Suprapubic skin (tissue), 4 donors: Measurements from ENCODE around the gene CXCL12. TPM values are rescaled to one million over a fixed set of nuclear protein-coding genes. Genes with fewer than 3 reads are reported as not detected.

Experiments used
- DNase-seq, 2 donors: peaks; one replicate each; pipeline ENCODE4 v3.0.0-alpha.2; 2019; ENCODE audit warnings: low spot score in 2 of 2
- H3K27ac ChIP-seq: fragments of 200-600 bp; sonication (generic); one replicate; pipeline ENCODE4 v1.5.1; 2019
- H3K27me3 ChIP-seq: fragments of 200-600 bp; sonication (generic); one replicate; pipeline ENCODE4 v1.5.1; 2019
- H3K36me3 ChIP-seq: fragments of 200-600 bp; sonication (generic); one replicate; pipeline ENCODE4 v1.5.1; 2019
- H3K4me1 ChIP-seq: fragments of 200-600 bp; sonication (generic); one replicate; pipeline ENCODE4 v1.5.1; 2019
- H3K4me3 ChIP-seq: fragments of 200-600 bp; sonication (generic); one replicate; pipeline ENCODE4 v1.5.1; 2019; ENCODE audit warnings: mild to moderate bottlenecking
- H3K9me3 ChIP-seq: fragments of 200-600 bp; sonication (generic); one replicate; pipeline ENCODE4 v1.5.1; 2019
- CTCF ChIP-seq, 2 donors: fragments of 200-600 bp in 1 of 2; fragments of 450-650 bp in 1 of 2; sonication (generic) in 1 of 2; IDR thresholded peaks; one replicate each; pipeline ENCODE4 v1.5.1; 2016 to 2019; ENCODE audit warnings: antibody characterized with exemption in 2 of 2, mild to moderate bottlenecking in 1 of 2, moderate library complexity in 1 of 2
- EP300 ChIP-seq: sonication (generic); formaldehyde crosslinking; IDR thresholded peaks from one replicate; pipeline ENCODE4 v1.6.1; 2017; ENCODE audit warnings: antibody characterized with exemption
- POLR2A ChIP-seq, 2 donors: fragments of 450-650 bp; IDR thresholded peaks; one replicate each; pipeline ENCODE4 v1.6.1; 2017; ENCODE audit warnings: antibody characterized with exemption in 2 of 2, mild to moderate bottlenecking in 2 of 2, moderate library complexity in 2 of 2
- POLR2AphosphoS5 ChIP-seq, 3 donors: sonication (generic); formaldehyde crosslinking; IDR thresholded peaks; one replicate each; pipeline ENCODE4 v1.6.1; 2017; ENCODE audit warnings: antibody characterized with exemption in 3 of 3
- WGBS: methylation state at CpG from one replicate; pipeline ENCODE4 v1.1.5; 2018; 5-methylcytosine and 5-hydroxymethylcytosine counted together
- total RNA-seq, 4 donors: library from RNA; depleted of rRNA; stranded (reverse); fragments of >200 nt; gene quantifications; one replicate each; pipeline ENCODE4 v1.1.0, GENCODE V29; 2016

Gene CXCL12
- total RNA-seq, 4 donors from 2014 or later, result 13.9 to 44.7 (median 27.6) TPM

- Histone ChIP-seq H3K9me3 (no peaks in the 10 kb centered on the region), H3K27ac (no peak overlapping the region), H3K27me3 (no peaks in the 10 kb centered on the region), H3K4me1 (no peaks in the 10 kb centered on the region), H3K4me3 (no peak overlapping the region), H3K36me3 (peaks cover 23% of the 10 kb centered on the region)
- TF ChIP-seq CTCF (IDR thresholded peaks at IDR 0.05) (no peak), POLR2AphosphoS5 (IDR thresholded peaks at IDR 0.05) (no peak), POLR2A (IDR thresholded peaks at IDR 0.05) (no peak)
- DNase-seq, result no peak
- 91% methylated on average over 6 of the region's 6 CpGs for WGBS
Observed at GRCh38 chr10:44369296-44369695, 15.6 kb downstream of the CXCL12 start.

- no peak overlapping the region for H3K4me3 ChIP-seq
- no peak for DNase-seq
- WGBS, result 96% methylated on average over 5 of the region's 7 CpGs
Observed at GRCh38 chr10:44368637-44369036, 16.3 kb downstream of the CXCL12 start.

GRCh38 chr10:44366941-44367630 lies 17.8 kb downstream of the CXCL12 start:
- Histone ChIP-seq H3K4me3 (no peak overlapping the region), H3K36me3 (peaks cover 3% of the 10 kb centered on the region), H3K27me3 (no peaks in the 10 kb centered on the region), H3K9me3 (no peaks in the 10 kb centered on the region), H3K27ac (no peak overlapping the region), H3K4me1 (no peaks in the 10 kb centered on the region)
- no peak for DNase-seq
- TF ChIP-seq POLR2A (IDR thresholded peaks at IDR 0.05) (no peak), POLR2AphosphoS5 (IDR thresholded peaks at IDR 0.05) (no peak), EP300 (no peak), CTCF (IDR thresholded peaks at IDR 0.05) (no peak)
- WGBS, result 82% methylated on average over 2 of the region's 6 CpGs

More at GRCh38 chr10:44368637-44369036, 16.3 kb downstream of the CXCL12 start:
- Histone ChIP-seq H3K9me3 (no peaks in the 10 kb centered on the region), H3K27ac (no peak overlapping the region), H3K27me3 (no peaks in the 10 kb centered on the region), H3K4me1 (no peaks in the 10 kb centered on the region), H3K36me3 (peaks cover 16% of the 10 kb centered on the region)
- TF ChIP-seq EP300 (no peak), POLR2A (IDR thresholded peaks at IDR 0.05) (no peak), POLR2AphosphoS5 (IDR thresholded peaks at IDR 0.05) (no peak), CTCF (IDR thresholded peaks at IDR 0.05) (no peak)

GRCh38 chr10:44364566-44364965 lies 20.3 kb downstream of the CXCL12 start:
- no peak overlapping the region for H3K27ac ChIP-seq
- WGBS, result 67% methylated on average over 1 of the region's 1 CpG
- no peaks in the 10 kb centered on the region for H3K4me1 ChIP-seq
- no peaks in the 10 kb centered on the region for H3K9me3 ChIP-seq
- no peak for DNase-seq
- no peaks in the 10 kb centered on the region for H3K27me3 ChIP-seq
- H3K36me3 ChIP-seq, result no peaks in the 10 kb centered on the region
- no peak for TF ChIP-seq POLR2AphosphoS5 (IDR thresholded peaks at IDR 0.05)
- TF ChIP-seq POLR2A (IDR thresholded peaks at IDR 0.05), result no peak
- no peak for TF ChIP-seq CTCF (IDR thresholded peaks at IDR 0.05)
- no peak for TF ChIP-seq EP300
- no peak overlapping the region for H3K4me3 ChIP-seq

GRCh38 chr10:44363716-44364115 lies 21.2 kb downstream of the CXCL12 start:
- TF ChIP-seq CTCF (IDR thresholded peaks at IDR 0.05) (no peak), POLR2AphosphoS5 (IDR thresholded peaks at IDR 0.05) (no peak), POLR2A (IDR thresholded peaks at IDR 0.05) (no peak), EP300 (no peak)
- no peak for DNase-seq
- no peak overlapping the region for H3K27ac ChIP-seq
- H3K36me3 ChIP-seq, result no peaks in the 10 kb centered on the region
- no peak overlapping the region for H3K4me3 ChIP-seq
- WGBS, result 100% methylated on average over 2 of the region's 2 CpGs
- no peaks in the 10 kb centered on the region for H3K27me3 ChIP-seq
- no peaks in the 10 kb centered on the region for H3K4me1 ChIP-seq
- no peaks in the 10 kb centered on the region for H3K9me3 ChIP-seq
